Measurements from ENCODE around the gene RMND5B. TPM values are rescaled to one million over a fixed set of nuclear protein-coding genes. Genes with fewer than 3 reads are reported as not detected.
A peak's percentile ranks its signal among the peaks of the same experiment; 100 is the strongest.

The RMND5B gene
- total RNA-seq, 3 donors from 2014 or later (not counting 1 experiment from before 2014, with no cell fraction given), result 9.2 to 12.7 (median 9.5) TPM

DNA sequence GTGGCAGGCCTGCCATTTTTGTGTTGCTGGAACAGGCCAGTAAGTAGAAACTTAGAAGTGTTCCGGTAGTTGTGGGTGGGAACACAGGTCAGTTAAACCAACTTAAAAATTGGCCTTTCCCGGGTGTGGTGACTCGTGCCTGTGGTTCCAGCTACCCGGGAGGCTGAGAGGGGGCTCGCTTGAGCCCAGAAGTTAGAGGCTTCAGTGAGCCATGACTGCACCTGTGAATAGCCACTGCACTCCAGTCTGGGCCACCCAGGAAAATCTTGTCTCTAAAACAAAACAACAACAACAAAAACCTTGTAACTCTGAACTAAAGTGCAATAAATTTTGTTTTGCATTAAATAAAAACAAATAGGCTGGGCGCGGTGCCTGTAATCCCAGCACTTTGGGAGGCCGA, 24.3 kb downstream of the RMND5B start:
- peak overlapping the region; percentile 17 for H3K4me3 Mint-ChIP-seq
- Histone ChIP-seq H3K4me3 (ENCODE audit: low read length) (no peak overlapping the region), H3K27me3 (ENCODE audit: control insufficient read depth, insufficient read depth, low read length) (no peaks in the 10 kb centered on the region), H3K36me3 (ENCODE audit: control insufficient read depth, insufficient read depth, low read length) (peaks cover 16% of the 10 kb centered on the region), H3K9me3 (ENCODE audit: control insufficient read depth, insufficient read depth, low read length) (no peaks in the 10 kb centered on the region), H3K27ac (ENCODE audit: low read length) (no peak overlapping the region), H3K4me1 (ENCODE audit: control insufficient read depth, insufficient read depth, low read length) (peaks cover 20% of the 10 kb centered on the region)
- TF ChIP-seq, protein P1, sequence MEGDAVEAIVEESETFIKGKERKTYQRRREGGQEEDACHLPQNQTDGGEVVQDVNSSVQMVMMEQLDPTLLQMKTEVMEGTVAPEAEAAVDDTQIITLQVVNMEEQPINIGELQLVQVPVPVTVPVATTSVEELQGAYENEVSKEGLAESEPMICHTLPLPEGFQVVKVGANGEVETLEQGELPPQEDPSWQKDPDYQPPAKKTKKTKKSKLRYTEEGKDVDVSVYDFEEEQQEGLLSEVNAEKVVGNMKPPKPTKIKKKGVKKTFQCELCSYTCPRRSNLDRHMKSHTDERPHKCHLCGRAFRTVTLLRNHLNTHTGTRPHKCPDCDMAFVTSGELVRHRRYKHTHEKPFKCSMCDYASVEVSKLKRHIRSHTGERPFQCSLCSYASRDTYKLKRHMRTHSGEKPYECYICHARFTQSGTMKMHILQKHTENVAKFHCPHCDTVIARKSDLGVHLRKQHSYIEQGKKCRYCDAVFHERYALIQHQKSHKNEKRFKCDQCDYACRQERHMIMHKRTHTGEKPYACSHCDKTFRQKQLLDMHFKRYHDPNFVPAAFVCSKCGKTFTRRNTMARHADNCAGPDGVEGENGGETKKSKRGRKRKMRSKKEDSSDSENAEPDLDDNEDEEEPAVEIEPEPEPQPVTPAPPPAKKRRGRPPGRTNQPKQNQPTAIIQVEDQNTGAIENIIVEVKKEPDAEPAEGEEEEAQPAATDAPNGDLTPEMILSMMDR (IDR thresholded peaks at IDR 0.05), result no peak
- no peaks in the 10 kb centered on the region for H3K9me3 Mint-ChIP-seq
- DNase-seq, result no peak
- intact Hi-C loops (cut with micrococcal nuclease), result no loop called here
- H3K27ac Mint-ChIP-seq, result no peak overlapping the region
- no peaks in the 10 kb centered on the region for H3K36me3 Mint-ChIP-seq
- H3K27me3 Mint-ChIP-seq (ENCODE audit: low read depth in 2 of 2), result no peaks in the 10 kb centered on the region
- 79% methylated on average over 8 of the region's 8 CpGs for WGBS (ENCODE audit: insufficient coverage)
- no peak for ATAC-seq
- peaks cover 19 to 23% of the 10 kb centered on the region in 2 donors for H3K4me1 Mint-ChIP-seq

DNA sequence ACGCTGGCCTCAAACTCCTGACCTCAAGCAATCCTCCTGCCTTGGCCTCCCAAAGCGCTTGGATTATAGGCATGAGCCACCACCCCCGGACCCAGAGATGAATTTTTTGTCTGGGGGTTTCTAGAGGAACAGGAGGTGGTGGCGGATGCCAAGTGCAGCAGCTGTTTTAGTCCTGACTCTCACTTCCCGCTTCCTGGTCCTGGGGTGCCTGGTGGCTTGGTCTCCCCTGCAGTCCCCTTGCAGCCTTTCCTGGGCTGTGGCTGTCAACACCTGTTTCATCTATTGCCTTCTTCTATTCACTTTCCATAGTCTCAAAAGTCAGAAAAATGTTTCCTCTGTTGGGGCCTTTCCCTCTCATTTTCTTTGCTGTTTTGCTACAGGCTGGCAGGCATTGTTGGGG, 29.4 kb downstream of the RMND5B start:
- Histone ChIP-seq H3K4me3 (ENCODE audit: low read length) (no peak overlapping the region), H3K27me3 (ENCODE audit: control insufficient read depth, insufficient read depth, low read length) (peaks cover 8% of the 10 kb centered on the region), H3K9me3 (ENCODE audit: control insufficient read depth, insufficient read depth, low read length) (no peaks in the 10 kb centered on the region), H3K27ac (ENCODE audit: low read length) (no peak overlapping the region), H3K36me3 (ENCODE audit: control insufficient read depth, insufficient read depth, low read length) (no peaks in the 10 kb centered on the region), H3K4me1 (ENCODE audit: control insufficient read depth, insufficient read depth, low read length) (peaks cover 8% of the 10 kb centered on the region)
- no peak for DNase-seq
- H3K36me3 Mint-ChIP-seq, result no peaks in the 10 kb centered on the region
- H3K27me3 Mint-ChIP-seq (ENCODE audit: low read depth in 2 of 2), result peaks cover 15 to 22% of the 10 kb centered on the region in 2 donors
- no peak for ATAC-seq
- intact Hi-C loops (cut with micrococcal nuclease), result no loop called here
- H3K4me3 Mint-ChIP-seq, result no peak overlapping the region
- no peak overlapping the region for H3K27ac Mint-ChIP-seq
- H3K4me1 Mint-ChIP-seq, result peaks cover 8 to 11% of the 10 kb centered on the region in 2 donors
- H3K9me3 Mint-ChIP-seq, result no peaks in the 10 kb centered on the region
- 76% methylated on average over 5 of the region's 5 CpGs for WGBS (ENCODE audit: insufficient coverage)
- TF ChIP-seq, protein P1 (IDR thresholded peaks at IDR 0.05), result no peak

DNA sequence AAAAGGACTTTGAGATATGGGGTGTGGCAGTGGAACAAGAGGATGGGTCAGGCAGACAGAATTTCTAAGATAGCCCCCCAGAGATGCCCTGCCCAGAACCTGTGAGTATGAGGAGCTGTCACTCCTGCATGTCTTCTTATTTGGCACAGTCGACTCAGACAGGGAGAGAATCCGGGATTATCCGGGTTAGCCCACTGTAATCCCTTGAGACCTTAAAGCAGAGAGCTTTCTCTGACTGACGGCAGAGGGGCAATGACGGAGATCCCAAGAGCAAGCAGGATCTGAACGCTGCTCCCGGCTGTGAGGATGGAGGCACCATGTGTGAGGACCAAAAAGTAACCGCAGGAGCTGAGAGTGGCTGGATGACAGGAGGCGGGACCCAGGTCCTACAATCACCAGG, 31.7 kb downstream of the RMND5B start:
- H3K4me1 Mint-ChIP-seq, result peaks cover 8 to 11% of the 10 kb centered on the region in 2 donors
- Histone ChIP-seq H3K4me3 (ENCODE audit: low read length) (no peak overlapping the region), H3K27ac (ENCODE audit: low read length) (no peak overlapping the region), H3K27me3 (ENCODE audit: control insufficient read depth, insufficient read depth, low read length) (peaks cover 8% of the 10 kb centered on the region), H3K9me3 (ENCODE audit: control insufficient read depth, insufficient read depth, low read length) (no peaks in the 10 kb centered on the region), H3K4me1 (ENCODE audit: control insufficient read depth, insufficient read depth, low read length) (peaks cover 8% of the 10 kb centered on the region), H3K36me3 (ENCODE audit: control insufficient read depth, insufficient read depth, low read length) (no peaks in the 10 kb centered on the region)
- H3K27me3 Mint-ChIP-seq (ENCODE audit: low read depth in 2 of 2), result peaks cover 15 to 25% of the 10 kb centered on the region in 2 donors
- TF ChIP-seq, protein P1 (IDR thresholded peaks at IDR 0.05), result no peak
- intact Hi-C loops (cut with micrococcal nuclease), result no loop called here
- ATAC-seq (no peak), DNase-seq (no peak)
- H3K9me3 Mint-ChIP-seq, result no peaks in the 10 kb centered on the region
- H3K4me3 Mint-ChIP-seq, result no peak overlapping the region
- H3K27ac Mint-ChIP-seq, result no peak overlapping the region
- WGBS (ENCODE audit: insufficient coverage), result 92% methylated on average over 9 of the region's 9 CpGs
- no peaks in the 10 kb centered on the region for H3K36me3 Mint-ChIP-seq

Measured in natural killer cell (primary cell).